Measurements from ENCODE around the gene CLDN19. TPM values are rescaled to one million over a fixed set of nuclear protein-coding genes. Genes with fewer than 3 reads are reported as not detected.
"Not testable (repeated sequence)": the region's sequence is repeated elsewhere in the genome, so short reads cannot be mapped to it uniquely, and the experiment has no call there.

The CLDN19 gene
- polyA plus RNA-seq, 6 donors from 2014 or later: 0.11 TPM; not detected in 5

- ATAC-seq (ENCODE audit: low read depth in 2 of 2): no peak
- H3K36me3 Mint-ChIP-seq: no peaks in the 10 kb centered on the region
These were observed 7.8 kb downstream of the CLDN19 start for GRCh38 chr1:42732126-42732680.

GRCh38 chr1:42731585-42731984, 8.5 kb downstream of the CLDN19 start:
- peaks cover 3 to 6% (median 5%) of the 10 kb centered on the region in 3 donors for H3K4me1 Mint-ChIP-seq
- no peak overlapping the region for H3K4me3 Mint-ChIP-seq
- H3K27ac Mint-ChIP-seq: peak overlapping the region in 1 of 6 donors; percentile 73
- DNase-seq (no peak), ATAC-seq (ENCODE audit: low read depth in 2 of 2) (no peak)
- H3K27me3 Mint-ChIP-seq: no peaks in the 10 kb centered on the region
- no peaks in the 10 kb centered on the region for H3K36me3 Mint-ChIP-seq
- no peaks in the 10 kb centered on the region for H3K9me3 Mint-ChIP-seq

More at GRCh38 chr1:42732126-42732680, 7.8 kb downstream of the CLDN19 start:
- Mint-ChIP-seq H3K4me1 (peaks cover 9 to 12% (median 11%) of the 10 kb centered on the region in 3 donors), H3K4me3 (no peak overlapping the region), H3K9me3 (no peaks in the 10 kb centered on the region), H3K27me3 (no peaks in the 10 kb centered on the region), H3K27ac (peak overlapping the region in 2 of 6 donors; percentile 64 to 73)
- DNase-seq: no peak

- H3K27me3 Mint-ChIP-seq: no peaks in the 10 kb centered on the region
- ATAC-seq (ENCODE audit: low read depth in 2 of 2): peak in 1 of 2 donors; percentile 32
- no peak overlapping the region for H3K4me3 Mint-ChIP-seq
- no peaks in the 10 kb centered on the region for H3K36me3 Mint-ChIP-seq
- no peaks in the 10 kb centered on the region for H3K9me3 Mint-ChIP-seq
- no peak for DNase-seq
- peaks cover 0 to 4% (median 0%) of the 10 kb centered on the region in 3 donors for H3K4me1 Mint-ChIP-seq
- H3K27ac Mint-ChIP-seq: no peak overlapping the region
These were observed 9.0 kb downstream of the CLDN19 start for GRCh38 chr1:42730988-42731387.

- no peak for ATAC-seq (ENCODE audit: low read depth in 2 of 2)
- H3K36me3 Mint-ChIP-seq: no peaks in the 10 kb centered on the region
- H3K9me3 Mint-ChIP-seq: no peaks in the 10 kb centered on the region
These were observed 10.0 kb downstream of the CLDN19 start for GRCh38 chr1:42730002-42730401.

GRCh38 chr1:42725820-42726219, 14.2 kb downstream of the CLDN19 start:
- not testable (repeated sequence) for H3K36me3 Mint-ChIP-seq; H3K4me3 Mint-ChIP-seq; DNase-seq; H3K4me1 Mint-ChIP-seq; H3K27me3 Mint-ChIP-seq; H3K9me3 Mint-ChIP-seq; ATAC-seq (ENCODE audit: low read depth in 2 of 2)
- peak overlapping the region in 1 of 6 donors; percentile 54 for H3K27ac Mint-ChIP-seq

More at GRCh38 chr1:42730002-42730401, 10.0 kb downstream of the CLDN19 start:
- no peak for DNase-seq
- no peak overlapping the region for H3K4me3 Mint-ChIP-seq
- no peak overlapping the region for H3K27ac Mint-ChIP-seq
- H3K4me1 Mint-ChIP-seq: peaks cover 0 to 4% (median 0%) of the 10 kb centered on the region in 3 donors
- no peaks in the 10 kb centered on the region for H3K27me3 Mint-ChIP-seq

GRCh38 chr1:42723511-42723910, 16.5 kb downstream of the CLDN19 start:
- Mint-ChIP-seq H3K4me3 (no peak overlapping the region), H3K27ac (no peak overlapping the region), H3K27me3 (no peaks in the 10 kb centered on the region), H3K4me1 (peaks cover 0 to under 1% (median 0%) of the 10 kb centered on the region in 3 donors), H3K9me3 (no peaks in the 10 kb centered on the region), H3K36me3 (peaks cover 0 to 3% of the 10 kb centered on the region in 2 donors)
- no peak for DNase-seq
- ATAC-seq (ENCODE audit: low read depth in 2 of 2): no peak

GRCh38 chr1:42722403-42722802, 17.6 kb downstream of the CLDN19 start:
- not testable (repeated sequence) for ATAC-seq (ENCODE audit: low read depth in 2 of 2); H3K4me1 Mint-ChIP-seq; H3K27ac Mint-ChIP-seq; H3K27me3 Mint-ChIP-seq; DNase-seq; H3K9me3 Mint-ChIP-seq; H3K4me3 Mint-ChIP-seq
- peaks cover 3 to 13% of the 10 kb centered on the region in 2 donors for H3K36me3 Mint-ChIP-seq

GRCh38 chr1:42721926-42722325, 18.1 kb downstream of the CLDN19 start:
- DNase-seq (no peak), ATAC-seq (ENCODE audit: low read depth in 2 of 2) (no peak)
- Mint-ChIP-seq H3K36me3 (peaks cover 7 to 17% of the 10 kb centered on the region in 2 donors), H3K27me3 (no peaks in the 10 kb centered on the region), H3K9me3 (no peaks in the 10 kb centered on the region), H3K4me1 (peaks cover 0 to 10% (median 0%) of the 10 kb centered on the region in 3 donors), H3K27ac (peak overlapping the region in 1 of 6 donors; percentile 60), H3K4me3 (no peak overlapping the region)

GRCh38 chr1:42720868-42721267, 19.2 kb downstream of the CLDN19 start:
- H3K36me3 Mint-ChIP-seq: peaks cover 8 to 27% of the 10 kb centered on the region in 2 donors
- no peak overlapping the region for H3K4me3 Mint-ChIP-seq
- ATAC-seq (ENCODE audit: low read depth in 2 of 2) (no peak), DNase-seq (no peak)
- H3K9me3 Mint-ChIP-seq: peaks cover 0 to 5% (median 0%) of the 10 kb centered on the region in 7 donors
- H3K4me1 Mint-ChIP-seq: peaks cover 0 to 16% (median 0%) of the 10 kb centered on the region in 3 donors
- no peaks in the 10 kb centered on the region for H3K27me3 Mint-ChIP-seq
- no peak overlapping the region for H3K27ac Mint-ChIP-seq

GRCh38 chr1:42714441-42714840, 25.6 kb downstream of the CLDN19 start:
- Mint-ChIP-seq H3K4me1 (peaks cover 8 to 23% (median 11%) of the 10 kb centered on the region in 3 donors), H3K36me3 (peaks cover 45 to 73% of the 10 kb centered on the region in 2 donors), H3K9me3 (peaks cover 9 to 35% (median 26%) of the 10 kb centered on the region in 7 donors)
- DNase-seq; H3K27ac Mint-ChIP-seq; H3K27me3 Mint-ChIP-seq; H3K4me3 Mint-ChIP-seq; ATAC-seq (ENCODE audit: low read depth in 2 of 2): not testable (repeated sequence)

GRCh38 chr1:42713293-42713692, 26.7 kb downstream of the CLDN19 start:
- DNase-seq (no peak), ATAC-seq (ENCODE audit: low read depth in 2 of 2) (no peak)
- Mint-ChIP-seq H3K27me3 (no peaks in the 10 kb centered on the region), H3K36me3 (peaks cover 48 to 68% of the 10 kb centered on the region in 2 donors), H3K4me1 (peaks cover 8 to 20% (median 12%) of the 10 kb centered on the region in 3 donors), H3K4me3 (no peak overlapping the region), H3K9me3 (peaks cover 9 to 35% (median 26%) of the 10 kb centered on the region in 7 donors), H3K27ac (peak overlapping the region in 4 of 6 donors; percentile 20 to 82 (median 52))

- H3K27ac Mint-ChIP-seq: peak overlapping the region in 5 of 6 donors; percentile 22 to 69 (median 46)
- peaks cover 8 to 19% (median 14%) of the 10 kb centered on the region in 3 donors for H3K4me1 Mint-ChIP-seq
- peaks cover 52 to 63% of the 10 kb centered on the region in 2 donors for H3K36me3 Mint-ChIP-seq
- DNase-seq; H3K4me3 Mint-ChIP-seq; ATAC-seq (ENCODE audit: low read depth in 2 of 2); H3K27me3 Mint-ChIP-seq: not testable (repeated sequence)
- peaks cover 9 to 35% (median 28%) of the 10 kb centered on the region in 7 donors for H3K9me3 Mint-ChIP-seq
These were observed 27.2 kb downstream of the CLDN19 start for GRCh38 chr1:42712808-42713207.

GRCh38 chr1:42703888-42704464, 36.1 kb downstream of the CLDN19 start:
- Mint-ChIP-seq H3K9me3 (peaks cover 0 to 8% (median 0%) of the 10 kb centered on the region in 7 donors), H3K27me3 (no peaks in the 10 kb centered on the region), H3K4me1 (peaks cover 3 to 8% (median 7%) of the 10 kb centered on the region in 3 donors), H3K36me3 (peaks cover 42 to 43% of the 10 kb centered on the region in 2 donors), H3K27ac (peak overlapping the region in 5 of 6 donors; percentile 15 to 75 (median 48)), H3K4me3 (peak overlapping the region in 1 of 8 donors; percentile 34)
- DNase-seq (no peak), ATAC-seq (ENCODE audit: low read depth in 2 of 2) (no peak)

- H3K36me3 Mint-ChIP-seq: peaks cover 44 to 45% of the 10 kb centered on the region in 2 donors
- H3K27ac Mint-ChIP-seq: peak overlapping the region in 3 of 6 donors; percentile 52 to 78 (median 72)
- DNase-seq (no peak), ATAC-seq (ENCODE audit: low read depth in 2 of 2) (no peak)
- H3K4me3 Mint-ChIP-seq: no peak overlapping the region
- H3K27me3 Mint-ChIP-seq: no peaks in the 10 kb centered on the region
- peaks cover 2 to 26% (median 18%) of the 10 kb centered on the region in 3 donors for H3K4me1 Mint-ChIP-seq
- H3K9me3 Mint-ChIP-seq: no peaks in the 10 kb centered on the region
These were observed 40.0 kb downstream of the CLDN19 start for GRCh38 chr1:42700006-42700405.
